A673 (cell line): ENCODE results near the gene SPSB1.

Experiments used
- EZH2 ChIP-seq: fragments of 200-600 bp; sonication (generic); IDR thresholded peaks from 2 replicates; pipeline ENCODE4 v1.6.1; 2017; ENCODE audit warnings: borderline replicate concordance, low read depth, mild to moderate bottlenecking, mixed read lengths, antibody characterized with exemption, low read length; ENCODE audit not compliant: poor library complexity, severe bottlenecking
- TF ChIP-seq, protein P1 (sequence below): fragments of 300-800, 200-600 bp; sonication (generic); conservative IDR thresholded peaks from 2 replicates; pipeline ENCODE4 v1.5.1; 2017; ENCODE audit warnings: low read depth, mild to moderate bottlenecking, antibody characterized with exemption, low read length, moderate library complexity, mixed read lengths

DNA sequence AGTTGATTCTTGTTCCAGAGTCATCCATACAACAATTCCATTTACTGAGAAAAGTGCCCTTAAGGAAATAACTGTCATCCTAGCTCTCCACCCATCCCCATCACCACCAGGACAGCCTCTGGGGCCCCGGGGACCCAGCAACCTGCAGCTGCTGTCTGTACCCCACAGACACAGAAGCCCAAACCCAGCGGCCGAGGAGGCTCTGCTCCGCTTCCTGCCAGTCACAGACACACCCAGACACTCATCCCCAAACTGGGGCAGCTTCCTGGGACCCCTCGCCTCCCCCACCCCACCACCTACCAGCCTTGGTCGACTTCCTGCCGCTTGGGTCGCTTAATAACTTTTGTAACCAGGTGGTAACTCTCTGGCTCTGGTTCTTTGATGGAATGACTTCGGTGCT, 125.0 kb downstream of the SPSB1 start:
- TF ChIP-seq, protein P1, sequence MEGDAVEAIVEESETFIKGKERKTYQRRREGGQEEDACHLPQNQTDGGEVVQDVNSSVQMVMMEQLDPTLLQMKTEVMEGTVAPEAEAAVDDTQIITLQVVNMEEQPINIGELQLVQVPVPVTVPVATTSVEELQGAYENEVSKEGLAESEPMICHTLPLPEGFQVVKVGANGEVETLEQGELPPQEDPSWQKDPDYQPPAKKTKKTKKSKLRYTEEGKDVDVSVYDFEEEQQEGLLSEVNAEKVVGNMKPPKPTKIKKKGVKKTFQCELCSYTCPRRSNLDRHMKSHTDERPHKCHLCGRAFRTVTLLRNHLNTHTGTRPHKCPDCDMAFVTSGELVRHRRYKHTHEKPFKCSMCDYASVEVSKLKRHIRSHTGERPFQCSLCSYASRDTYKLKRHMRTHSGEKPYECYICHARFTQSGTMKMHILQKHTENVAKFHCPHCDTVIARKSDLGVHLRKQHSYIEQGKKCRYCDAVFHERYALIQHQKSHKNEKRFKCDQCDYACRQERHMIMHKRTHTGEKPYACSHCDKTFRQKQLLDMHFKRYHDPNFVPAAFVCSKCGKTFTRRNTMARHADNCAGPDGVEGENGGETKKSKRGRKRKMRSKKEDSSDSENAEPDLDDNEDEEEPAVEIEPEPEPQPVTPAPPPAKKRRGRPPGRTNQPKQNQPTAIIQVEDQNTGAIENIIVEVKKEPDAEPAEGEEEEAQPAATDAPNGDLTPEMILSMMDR, result no peak
- no peak for TF ChIP-seq EZH2
